ENCODE data around the gene NCAPH2.
"Not testable (repeated sequence)": the region's sequence is repeated elsewhere in the genome, so short reads cannot be mapped to it uniquely, and the experiment has no call there.

NCAPH2 gene

DNA sequence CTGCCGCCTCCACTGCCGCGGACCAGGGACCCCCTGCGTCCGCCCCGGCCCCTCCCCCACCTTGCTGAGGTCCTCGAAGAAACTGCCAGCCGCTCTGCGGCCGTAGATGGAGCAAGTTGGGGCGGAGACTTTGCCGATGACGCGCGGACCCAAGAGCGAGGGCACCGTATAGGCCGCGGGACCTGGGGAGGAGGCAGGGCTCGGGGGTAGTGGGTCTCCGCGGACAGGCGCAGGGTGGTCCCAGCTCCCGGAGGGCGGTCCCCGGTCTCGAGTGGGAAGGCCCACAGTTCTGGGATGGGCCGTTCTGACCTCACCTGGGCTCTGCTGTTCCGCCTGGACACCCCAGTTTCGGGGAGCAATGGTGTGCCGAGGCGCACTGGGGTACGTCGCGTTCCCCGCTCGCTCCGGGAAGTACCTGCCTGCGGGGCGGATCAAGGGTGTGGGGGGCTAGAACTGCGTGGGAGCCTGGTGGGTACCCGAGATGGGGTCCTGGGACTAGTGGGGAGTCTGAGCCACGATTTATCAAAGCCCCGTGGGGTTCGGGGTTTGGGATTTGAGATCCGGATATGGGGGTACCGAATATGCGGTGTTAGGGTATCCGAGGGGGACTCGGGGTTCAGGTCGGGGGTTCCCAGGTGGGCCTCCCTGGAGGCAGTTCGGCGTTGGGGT lies 23.0 kb downstream of the NCAPH2 start:
- Histone ChIP-seq H3K27ac (no peak overlapping the region), H3K4me3 (ENCODE audit: low read depth, low read length) (no peak overlapping the region)

DNA sequence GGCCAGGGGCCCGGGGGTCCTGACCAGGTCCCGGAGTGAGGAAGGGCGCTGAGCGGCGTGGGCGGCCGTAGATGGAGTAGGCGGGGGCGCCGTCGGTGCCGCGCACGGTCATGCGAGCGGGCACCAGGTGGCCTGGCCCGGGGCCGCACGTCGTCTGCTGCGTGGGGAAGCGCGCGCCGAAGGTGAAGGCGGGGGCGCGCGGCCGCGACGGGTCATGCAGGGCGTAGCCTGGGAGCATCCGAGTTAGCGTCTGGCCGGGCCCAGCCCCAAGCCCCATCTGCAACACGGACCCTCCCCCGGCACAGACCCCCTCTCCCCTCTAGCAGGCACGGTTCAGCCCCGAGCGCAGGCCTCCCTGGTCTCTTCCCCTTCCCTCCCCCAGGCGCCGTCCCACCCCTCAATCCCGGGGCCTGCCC lies 23.5 kb downstream of the NCAPH2 start:
- H3K27me3 ChIP-seq (ENCODE audit: insufficient read depth, low read depth, severe bottlenecking): no peaks in the 10 kb centered on the region
- H3K36me3 ChIP-seq: no peaks in the 10 kb centered on the region
- TF ChIP-seq, protein P1, sequence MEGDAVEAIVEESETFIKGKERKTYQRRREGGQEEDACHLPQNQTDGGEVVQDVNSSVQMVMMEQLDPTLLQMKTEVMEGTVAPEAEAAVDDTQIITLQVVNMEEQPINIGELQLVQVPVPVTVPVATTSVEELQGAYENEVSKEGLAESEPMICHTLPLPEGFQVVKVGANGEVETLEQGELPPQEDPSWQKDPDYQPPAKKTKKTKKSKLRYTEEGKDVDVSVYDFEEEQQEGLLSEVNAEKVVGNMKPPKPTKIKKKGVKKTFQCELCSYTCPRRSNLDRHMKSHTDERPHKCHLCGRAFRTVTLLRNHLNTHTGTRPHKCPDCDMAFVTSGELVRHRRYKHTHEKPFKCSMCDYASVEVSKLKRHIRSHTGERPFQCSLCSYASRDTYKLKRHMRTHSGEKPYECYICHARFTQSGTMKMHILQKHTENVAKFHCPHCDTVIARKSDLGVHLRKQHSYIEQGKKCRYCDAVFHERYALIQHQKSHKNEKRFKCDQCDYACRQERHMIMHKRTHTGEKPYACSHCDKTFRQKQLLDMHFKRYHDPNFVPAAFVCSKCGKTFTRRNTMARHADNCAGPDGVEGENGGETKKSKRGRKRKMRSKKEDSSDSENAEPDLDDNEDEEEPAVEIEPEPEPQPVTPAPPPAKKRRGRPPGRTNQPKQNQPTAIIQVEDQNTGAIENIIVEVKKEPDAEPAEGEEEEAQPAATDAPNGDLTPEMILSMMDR (IDR thresholded peaks at IDR 0.05; ENCODE audit: low read depth, low read length): no peak
- H3K27ac ChIP-seq: no peak overlapping the region; the same call in 1 of the 2 replicates
- peak overlapping the region; percentile 71 for H3K4me3 ChIP-seq (ENCODE audit: low read depth, low read length)
- DNase-seq: peak; percentile 43
- H3K9me3 ChIP-seq (ENCODE audit: severe bottlenecking): peaks cover 11% of the 10 kb centered on the region

More for the DNA sequence above, 23.0 kb downstream of the NCAPH2 start:
- H3K27me3 ChIP-seq (ENCODE audit: insufficient read depth, low read depth, severe bottlenecking): no peaks in the 10 kb centered on the region
- DNase-seq: no peak
- TF ChIP-seq, protein P1 (IDR thresholded peaks at IDR 0.05; ENCODE audit: low read depth, low read length): no peak
- no peaks in the 10 kb centered on the region for H3K36me3 ChIP-seq
- peaks cover 11% of the 10 kb centered on the region for H3K9me3 ChIP-seq (ENCODE audit: severe bottlenecking)

DNA sequence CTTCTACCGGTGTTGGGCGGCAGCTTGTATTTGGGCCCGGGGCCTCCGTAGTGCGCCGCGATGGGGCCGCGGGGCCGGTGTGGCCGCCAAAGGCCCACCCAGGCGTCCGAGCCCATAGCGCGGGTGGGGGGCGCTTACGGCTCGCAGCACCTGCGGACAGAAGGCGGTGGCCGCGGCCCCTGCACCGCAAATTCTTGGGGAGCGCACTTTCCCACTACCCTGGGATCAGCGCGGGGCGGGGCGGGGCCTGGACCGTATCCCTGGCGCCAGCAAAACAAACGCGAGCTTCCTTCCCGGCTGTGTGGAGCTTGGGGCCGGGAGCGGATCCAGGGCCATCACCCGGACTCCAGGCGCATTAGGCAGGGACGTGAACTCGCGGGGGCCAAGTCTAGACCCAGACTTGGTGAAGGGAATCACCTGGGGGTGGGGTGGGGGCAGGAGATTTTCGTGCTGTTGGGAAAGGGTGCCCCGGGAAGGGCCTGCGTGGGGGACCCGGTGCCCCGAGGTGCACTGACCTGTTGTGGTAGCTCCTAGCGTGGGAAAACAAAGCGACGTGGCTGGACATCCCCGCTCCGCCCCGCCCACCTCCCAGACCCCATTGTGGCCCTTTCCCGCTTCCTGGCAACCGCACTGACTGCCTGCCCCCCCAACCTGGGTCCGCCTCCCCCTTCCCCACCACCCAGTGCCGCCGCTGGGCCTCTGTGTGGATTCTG lies 24.1 kb downstream of the NCAPH2 start:
- H3K36me3 ChIP-seq: no peaks in the 10 kb centered on the region
- DNase-seq: peak; percentile 65
- peaks cover 11% of the 10 kb centered on the region for H3K9me3 ChIP-seq (ENCODE audit: severe bottlenecking)
- TF ChIP-seq, protein P1 (IDR thresholded peaks at IDR 0.05; ENCODE audit: low read depth, low read length): no peak
- H3K27me3 ChIP-seq (ENCODE audit: insufficient read depth, low read depth, severe bottlenecking): no peaks in the 10 kb centered on the region
- peak overlapping the region; percentile 29; the same call in 1 of the 2 replicates for H3K27ac ChIP-seq
- peak overlapping the region; percentile 71 for H3K4me3 ChIP-seq (ENCODE audit: low read depth, low read length)

DNA sequence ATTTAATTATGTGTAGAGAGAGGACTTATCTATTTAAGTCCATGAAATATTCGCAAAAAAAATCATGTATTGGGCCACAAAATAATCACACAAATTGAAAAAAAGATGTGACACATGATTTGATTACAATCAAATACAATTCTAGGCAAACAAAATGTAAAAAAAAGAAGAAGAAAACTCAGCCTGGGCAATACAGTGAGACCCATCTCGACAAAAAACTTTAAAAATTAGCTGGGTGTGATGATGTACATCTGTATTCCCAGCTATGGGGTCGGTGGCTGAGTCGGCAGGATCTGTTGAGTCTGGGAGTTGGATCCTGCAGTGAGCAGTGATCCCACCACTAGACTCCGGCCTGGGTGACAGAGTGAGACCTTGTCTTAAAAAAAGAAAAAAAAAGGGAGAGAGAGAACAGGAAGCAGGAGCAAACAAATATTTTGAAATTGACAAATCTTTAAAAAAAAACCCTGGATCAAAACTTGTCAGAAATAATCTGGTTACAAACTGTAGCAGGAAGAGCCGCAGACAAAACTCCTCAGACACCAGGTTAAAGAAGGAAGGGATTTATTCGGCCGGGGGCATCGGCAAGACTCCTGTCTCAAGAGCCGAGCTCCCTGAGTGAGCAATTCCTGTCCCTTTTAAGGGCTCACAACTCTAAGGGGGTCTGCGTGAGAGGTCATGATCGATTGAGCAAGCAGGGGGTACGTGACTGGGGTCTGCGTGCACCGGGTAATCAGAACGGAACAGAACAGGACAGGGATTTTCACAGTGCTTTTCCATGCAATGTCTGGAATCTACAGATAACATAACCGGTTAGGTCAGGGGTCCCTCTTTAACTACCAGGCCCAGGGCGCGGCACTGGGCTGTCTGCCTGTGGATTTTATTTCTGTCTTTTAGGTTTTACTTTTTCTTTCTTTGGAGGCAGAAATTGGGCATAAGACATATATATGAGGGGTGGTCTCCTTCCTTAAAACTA lies 25.1 kb downstream of the NCAPH2 start:
- Histone ChIP-seq H3K4me3 (ENCODE audit: low read depth, low read length) (peak overlapping the region; percentile 71), H3K9me3 (ENCODE audit: severe bottlenecking) (peaks cover 11% of the 10 kb centered on the region), H3K27me3 (ENCODE audit: insufficient read depth, low read depth, severe bottlenecking) (no peaks in the 10 kb centered on the region), H3K27ac (no peak overlapping the region), H3K36me3 (no peaks in the 10 kb centered on the region)
- TF ChIP-seq, protein P1 (IDR thresholded peaks at IDR 0.05; ENCODE audit: low read depth, low read length): no peak
- DNase-seq: no peak

DNA sequence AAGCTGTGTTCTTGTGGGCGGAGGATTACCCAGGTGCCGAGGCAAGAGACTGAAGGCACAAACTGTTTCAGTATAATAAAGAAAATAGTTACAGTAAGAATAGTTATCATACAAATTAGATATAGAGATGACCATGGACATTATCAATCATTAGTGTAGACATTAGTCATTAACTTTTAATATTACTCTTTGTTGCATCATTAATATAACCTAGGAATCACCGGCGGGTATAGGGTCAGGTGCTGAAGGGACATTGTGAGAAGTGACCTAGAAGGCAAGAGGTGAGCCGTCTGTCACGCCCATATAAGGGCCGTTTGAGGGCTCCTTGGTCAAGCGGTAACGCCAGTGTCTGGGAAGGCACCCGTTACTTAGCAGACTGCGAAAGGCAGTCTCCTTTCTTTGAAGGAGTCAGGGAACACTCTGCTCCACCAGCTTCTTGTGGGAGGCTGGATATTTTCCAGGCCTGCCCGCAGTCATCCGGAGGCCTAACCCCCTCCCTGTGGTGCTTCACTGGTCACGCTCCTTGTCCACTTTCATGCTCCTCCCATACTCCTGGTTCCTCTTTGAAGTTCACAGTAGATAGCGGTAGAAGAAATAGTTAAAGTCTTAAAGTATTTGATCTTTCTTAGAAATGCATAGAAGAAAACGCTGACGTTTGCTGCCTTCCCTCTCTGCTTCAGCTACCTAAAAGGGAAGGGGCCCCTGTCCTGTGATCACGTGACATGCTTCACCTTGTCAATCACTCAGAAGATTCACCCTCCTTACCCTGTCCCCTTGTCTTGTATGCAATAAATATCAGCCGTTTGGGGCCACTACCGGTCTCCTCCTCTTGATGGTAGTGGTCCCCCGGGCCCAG lies 26.1 kb downstream of the NCAPH2 start:
- H3K9me3 ChIP-seq (ENCODE audit: severe bottlenecking): peaks cover 11% of the 10 kb centered on the region
- H3K36me3 ChIP-seq; DNase-seq; H3K27me3 ChIP-seq (ENCODE audit: insufficient read depth, low read depth, severe bottlenecking); H3K4me3 ChIP-seq (ENCODE audit: low read depth, low read length); H3K27ac ChIP-seq: not testable (repeated sequence)

All from WERI-Rb-1 (cell line).